GM19023 (cell line): ENCODE data around the gene CPT1B.

Experiments used
- ATAC-seq: cut with Tn5 transposase; IDR thresholded peaks from one replicate; pipeline ENCODE4 v1.9.1; 2021; ENCODE audit warnings: mild to moderate bottlenecking, moderate library complexity; ENCODE audit not compliant: unreplicated experiment

The CPT1B gene

GRCh38 chr22:50571264-50572175 is 6.7 kb downstream of the CPT1B start:
- no peak for ATAC-seq

- ATAC-seq: no peak
Measured at GRCh38 chr22:50570861-50571260, 7.4 kb downstream of the CPT1B start.

- no peak for ATAC-seq
Measured at GRCh38 chr22:50569896-50570535, 8.2 kb downstream of the CPT1B start.

- no peak for ATAC-seq
Measured at GRCh38 chr22:50569041-50569459, 9.2 kb downstream of the CPT1B start.

- no peak for ATAC-seq
Measured at GRCh38 chr22:50568626-50569025, 9.6 kb downstream of the CPT1B start.

- ATAC-seq: no peak
Measured at GRCh38 chr22:50567721-50568252, 10.4 kb downstream of the CPT1B start.

GRCh38 chr22:50564289-50564688 is 13.9 kb downstream of the CPT1B start:
- ATAC-seq: no peak

- no peak for ATAC-seq
Measured at GRCh38 chr22:50563413-50564160, 14.6 kb downstream of the CPT1B start.

- ATAC-seq: peak; percentile 92
Measured at GRCh38 chr22:50562523-50563412, 15.5 kb downstream of the CPT1B start, which contains the start of gene SYCE3. Gene SYCE3 (minus strand): TSS chr22:50562919. CDS start chr22:50556405, 6,514 bp downstream.

- ATAC-seq: no peak
Measured at GRCh38 chr22:50561401-50562358, 16.5 kb downstream of the CPT1B start.

- no peak for ATAC-seq
Measured at GRCh38 chr22:50560034-50560433, 18.2 kb downstream of the CPT1B start.

GRCh38 chr22:50556703-50557102 is 21.5 kb downstream of the CPT1B start:
- no peak for ATAC-seq

- ATAC-seq: no peak
Measured at GRCh38 chr22:50553310-50553709, 24.9 kb downstream of the CPT1B start.

GRCh38 chr22:50551160-50551752 is 27.0 kb downstream of the CPT1B start:
- no peak for ATAC-seq

- ATAC-seq: no peak
Measured at GRCh38 chr22:50550395-50550794, 27.8 kb downstream of the CPT1B start.

- no peak for ATAC-seq
Measured at GRCh38 chr22:50548921-50549790, 29.1 kb downstream of the CPT1B start.

GRCh38 chr22:50548040-50548920 is 29.9 kb downstream of the CPT1B start:
- no peak for ATAC-seq
